ENCODE results near the gene LCN10. TPM values are rescaled to one million over a fixed set of nuclear protein-coding genes. Genes with fewer than 3 reads are reported as not detected.
A peak's percentile ranks its signal among the peaks of the same experiment; 100 is the strongest.

The LCN10 gene
- total and polyA plus RNA-seq, 9 of the 15 experiments (the other 6 are each of a cell fraction or from before 2014, with no cell fraction given) = 0.10 to 0.21 (median 0.14) TPM; not detected in 6

GRCh38 chr9:136728080-136728547 lies 14.6 kb downstream of the LCN10 start (continued):
- TF ChIP-seq MAZ (CRISPR knock-in tag; conservative IDR thresholded peaks at IDR 0.05 in 1 of 2, IDR thresholded peaks at IDR 0.05 in 1 of 2) (peak; percentile 95 to 96), GTF2F1 (IDR thresholded peaks at IDR 0.05; ENCODE audit: low read depth, low read length) (peak; percentile 96), ZNF140 (CRISPR knock-in tag; IDR thresholded peaks at IDR 0.05) (no peak), NONO (IDR thresholded peaks at IDR 0.05; ENCODE audit: low read depth in 2 of 2, low read length in 1 of 2) (peak; percentile 96 to 100), ZNF124 (CRISPR knock-in tag; IDR thresholded peaks at IDR 0.05) (no peak), ERF (CRISPR knock-in tag; IDR thresholded peaks at IDR 0.05) (peak; percentile 78; the same call in 1 of the 2 replicates), ARID2 (IDR thresholded peaks at IDR 0.05) (no peak), RBM22 (IDR thresholded peaks at IDR 0.05; ENCODE audit: low read depth, low read length, poor library complexity, severe bottlenecking) (peak; percentile 99), SP1 (CRISPR knock-in tag; IDR thresholded peaks at IDR 0.05) (peak; percentile 99), U2AF2 (optimal IDR thresholded peaks at IDR 0.05; ENCODE audit: low read depth, low read length) (no peak), CREB1 (IDR thresholded peaks at IDR 0.05) (peak; percentile 95), CREB1 (CRISPR knock-in tag; IDR thresholded peaks at IDR 0.05) (peak; percentile 94), PHF8 (IDR thresholded peaks at IDR 0.05; ENCODE audit: borderline replicate concordance, low read length) (peak; percentile 89; the same call in 1 of the 2 replicates), CBFA2T3 (IDR thresholded peaks at IDR 0.05) (0 out of 2 replicates have a peak, but pooled peaks have one; percentile 6), TCF7 (IDR thresholded peaks at IDR 0.05; ENCODE audit: borderline replicate concordance) (no peak), CTCFL (IDR thresholded peaks at IDR 0.05; ENCODE audit: borderline replicate concordance, insufficient read depth, low read depth, low read length, poor library complexity, severe bottlenecking) (peak; percentile 100), CSDE1 (IDR thresholded peaks at IDR 0.05) (no peak; a peak in 1 of 4 replicates), PPARD (CRISPR knock-in tag; IDR thresholded peaks at IDR 0.05) (no peak), BACH1 (tag; IDR thresholded peaks at IDR 0.05) (no peak), EGR1 (conservative IDR thresholded peaks at IDR 0.05) (peak; percentile 71), CHCHD3 (CRISPR knock-in tag; IDR thresholded peaks at IDR 0.05) (peak; percentile 66; the same call in 1 of the 2 replicates), SOX6 (IDR thresholded peaks at IDR 0.05) (peak; percentile 64), MYC (IDR thresholded peaks at IDR 0.05; ENCODE audit: low read depth, low read length) (peak; percentile 100), MYC (CRISPR knock-in tag; IDR thresholded peaks at IDR 0.05; ENCODE audit: borderline replicate concordance, low read depth) (no peak)
